ENCODE results near the gene RDX.
"Not testable (repeated sequence)": the region's sequence is repeated elsewhere in the genome, so short reads cannot be mapped to it uniquely, and the experiment has no call there.

Gene RDX

GRCh38 chr11:110198031-110198729 is 98.2 kb downstream of the RDX start:
- Histone ChIP-seq H3K4me3 (ENCODE audit: low read depth, low read length) (no peak overlapping the region), H2AFZ (ENCODE audit: insufficient read depth, low read length, poor library complexity) (no peak overlapping the region), H2BK120ac (ENCODE audit: insufficient read depth, low read length, poor library complexity) (no peak overlapping the region), H3K79me2 (ENCODE audit: control insufficient read depth, insufficient read depth, low read length, poor library complexity) (no peaks in the 10 kb centered on the region), H3K9me3 (ENCODE audit: insufficient read depth, low read depth, low read length) (no peaks in the 10 kb centered on the region), H4K91ac (ENCODE audit: low read depth, low read length) (no peak overlapping the region), H4K12ac (ENCODE audit: low read depth, low read length) (no peak overlapping the region), H2BK5ac (ENCODE audit: low read depth, low read length, poor library complexity) (no peak overlapping the region), H3K36me3 (ENCODE audit: control insufficient read depth in 1 of 2, insufficient read depth in 2 of 2, low read length in 2 of 2) (peaks cover 2 to 9% of the 10 kb centered on the region in 2 experiments), H3K4me2 (ENCODE audit: low read length) (no peak overlapping the region), H3K27ac (ENCODE audit: low read depth, low read length) (no peak overlapping the region), H3K4ac (ENCODE audit: low read depth, low read length) (no peak overlapping the region), H3K27me3 (ENCODE audit: insufficient read depth, low read length) (no peaks in the 10 kb centered on the region), H3K18ac (ENCODE audit: low read length) (no peak overlapping the region), H3K79me1 (ENCODE audit: low read length) (peaks cover 2% of the 10 kb centered on the region), H2AK5ac (ENCODE audit: low read length) (no peak overlapping the region), H3K14ac (ENCODE audit: low read length) (no peak overlapping the region), H4K8ac (ENCODE audit: low read depth, low read length) (no peak overlapping the region), H3K9ac (ENCODE audit: low read length) (no peak overlapping the region), H3K4me1 (ENCODE audit: control insufficient read depth in 1 of 2, insufficient read depth in 2 of 2, low read length in 2 of 2) (peaks cover 9 to 16% of the 10 kb centered on the region in 2 experiments), H2BK12ac (ENCODE audit: low read length) (no peak overlapping the region), H3K23ac (ENCODE audit: low read length) (no peak overlapping the region)
- no peak for DNase-seq
- WGBS (ENCODE audit: extremely low coverage, insufficient coverage, insufficient read length), result no CpG with 5 or more reads among the region's 9 CpGs

- no peak for DNase-seq
- Histone ChIP-seq H3K9me3 (ENCODE audit: insufficient read depth, low read depth, low read length) (no peaks in the 10 kb centered on the region), H4K12ac (ENCODE audit: low read depth, low read length) (no peak overlapping the region), H3K4me1 (ENCODE audit: control insufficient read depth in 1 of 2, insufficient read depth in 2 of 2, low read length in 2 of 2) (peaks cover 9 to 16% of the 10 kb centered on the region in 2 experiments), H3K23ac (ENCODE audit: low read length) (no peak overlapping the region), H4K91ac (ENCODE audit: low read depth, low read length) (peak overlapping the region; percentile 10), H3K14ac (ENCODE audit: low read length) (no peak overlapping the region), H3K27ac (ENCODE audit: low read depth, low read length) (peak overlapping the region; percentile 44), H3K9ac (ENCODE audit: low read length) (no peak overlapping the region), H3K18ac (ENCODE audit: low read length) (no peak overlapping the region), H2AK5ac (ENCODE audit: low read length) (no peak overlapping the region), H4K8ac (ENCODE audit: low read depth, low read length) (no peak overlapping the region), H2AFZ (ENCODE audit: insufficient read depth, low read length, poor library complexity) (no peak overlapping the region), H3K4me2 (ENCODE audit: low read length) (no peak overlapping the region), H3K79me1 (ENCODE audit: low read length) (peaks cover 2% of the 10 kb centered on the region), H2BK120ac (ENCODE audit: insufficient read depth, low read length, poor library complexity) (no peak overlapping the region), H2BK12ac (ENCODE audit: low read length) (peak overlapping the region; percentile 81), H3K4ac (ENCODE audit: low read depth, low read length) (no peak overlapping the region), H3K27me3 (ENCODE audit: insufficient read depth, low read length) (no peaks in the 10 kb centered on the region), H3K36me3 (ENCODE audit: control insufficient read depth in 1 of 2, insufficient read depth in 2 of 2, low read length in 2 of 2) (peaks cover 2 to 9% of the 10 kb centered on the region in 2 experiments), H3K79me2 (ENCODE audit: control insufficient read depth, insufficient read depth, low read length, poor library complexity) (no peaks in the 10 kb centered on the region), H2BK5ac (ENCODE audit: low read depth, low read length, poor library complexity) (no peak overlapping the region), H3K4me3 (ENCODE audit: low read depth, low read length) (no peak overlapping the region)
- WGBS (ENCODE audit: extremely low coverage, insufficient coverage, insufficient read length), result no CpG with 5 or more reads among the region's 9 CpGs
These were observed 99.5 kb downstream of the RDX start for GRCh38 chr11:110196884-110197420.

- Histone ChIP-seq H3K9me3 (ENCODE audit: insufficient read depth, low read depth, low read length) (no peaks in the 10 kb centered on the region), H4K12ac (ENCODE audit: low read depth, low read length) (no peak overlapping the region), H2BK120ac (ENCODE audit: insufficient read depth, low read length, poor library complexity) (peak overlapping the region; percentile 49), H3K4me3 (ENCODE audit: low read depth, low read length) (no peak overlapping the region), H3K4me1 (ENCODE audit: control insufficient read depth in 1 of 2, insufficient read depth in 2 of 2, low read length in 2 of 2) (peaks cover 9 to 16% of the 10 kb centered on the region in 2 experiments), H3K36me3 (ENCODE audit: control insufficient read depth in 1 of 2, insufficient read depth in 2 of 2, low read length in 2 of 2) (peaks cover 2 to 9% of the 10 kb centered on the region in 2 experiments), H4K8ac (ENCODE audit: low read depth, low read length) (no peak overlapping the region), H3K79me1 (ENCODE audit: low read length) (peaks cover 2% of the 10 kb centered on the region), H3K14ac (ENCODE audit: low read length) (peak overlapping the region; percentile 28), H3K4ac (ENCODE audit: low read depth, low read length) (no peak overlapping the region), H3K18ac (ENCODE audit: low read length) (no peak overlapping the region), H3K27me3 (ENCODE audit: insufficient read depth, low read length) (no peaks in the 10 kb centered on the region), H3K23ac (ENCODE audit: low read length) (no peak overlapping the region), H2BK12ac (ENCODE audit: low read length) (peak overlapping the region; percentile 81), H2AFZ (ENCODE audit: insufficient read depth, low read length, poor library complexity) (no peak overlapping the region), H3K27ac (ENCODE audit: low read depth, low read length) (peak overlapping the region; percentile 44), H2AK5ac (ENCODE audit: low read length) (peak overlapping the region; percentile 63), H3K79me2 (ENCODE audit: control insufficient read depth, insufficient read depth, low read length, poor library complexity) (no peaks in the 10 kb centered on the region), H4K91ac (ENCODE audit: low read depth, low read length) (no peak overlapping the region), H3K4me2 (ENCODE audit: low read length) (no peak overlapping the region), H3K9ac (ENCODE audit: low read length) (no peak overlapping the region), H2BK5ac (ENCODE audit: low read depth, low read length, poor library complexity) (peak overlapping the region; percentile 55)
- no CpG with 5 or more reads among the region's 5 CpGs for WGBS (ENCODE audit: extremely low coverage, insufficient coverage, insufficient read length)
- peak; percentile 80 to 93 for DNase-seq
These were observed 100.1 kb downstream of the RDX start for GRCh38 chr11:110196241-110196754.

GRCh38 chr11:110194211-110194766 is 102.1 kb downstream of the RDX start:
- H4K8ac ChIP-seq (ENCODE audit: low read depth, low read length); H4K91ac ChIP-seq (ENCODE audit: low read depth, low read length); H3K4me3 ChIP-seq (ENCODE audit: low read depth, low read length); H2BK12ac ChIP-seq (ENCODE audit: low read length); H3K4ac ChIP-seq (ENCODE audit: low read depth, low read length); H3K36me3 ChIP-seq (ENCODE audit: control insufficient read depth in 1 of 2, insufficient read depth in 2 of 2, low read length in 2 of 2); H2BK120ac ChIP-seq (ENCODE audit: insufficient read depth, low read length, poor library complexity); DNase-seq; H3K18ac ChIP-seq (ENCODE audit: low read length); H3K9me3 ChIP-seq (ENCODE audit: insufficient read depth, low read depth, low read length); H2AK5ac ChIP-seq (ENCODE audit: low read length); H3K9ac ChIP-seq (ENCODE audit: low read length); H3K79me1 ChIP-seq (ENCODE audit: low read length); H2BK5ac ChIP-seq (ENCODE audit: low read depth, low read length, poor library complexity); H3K27me3 ChIP-seq (ENCODE audit: insufficient read depth, low read length); H4K12ac ChIP-seq (ENCODE audit: low read depth, low read length); H3K23ac ChIP-seq (ENCODE audit: low read length); H3K79me2 ChIP-seq (ENCODE audit: control insufficient read depth, insufficient read depth, low read length, poor library complexity); H2AFZ ChIP-seq (ENCODE audit: insufficient read depth, low read length, poor library complexity); H3K27ac ChIP-seq (ENCODE audit: low read depth, low read length); H3K14ac ChIP-seq (ENCODE audit: low read length); H3K4me2 ChIP-seq (ENCODE audit: low read length): not testable (repeated sequence)
- H3K4me1 ChIP-seq (ENCODE audit: control insufficient read depth in 1 of 2, insufficient read depth in 2 of 2, low read length in 2 of 2), result peaks cover 6 to 13% of the 10 kb centered on the region in 2 experiments
- no CpG with 5 or more reads among the region's 10 CpGs for WGBS (ENCODE audit: extremely low coverage, insufficient coverage, insufficient read length)
